Measurements from ENCODE around the gene SIGLEC14.

- TF ChIP-seq EP300 (IDR thresholded peaks at IDR 0.05) (no peak), POLR2A (IDR thresholded peaks at IDR 0.05) (no peak), CTCF (IDR thresholded peaks at IDR 0.05) (no peak)
Observed at GRCh38 chr19:51653162-51653561, 6.5 kb upstream of the SIGLEC14 start.
